UCSD-AML1 (cell line): ENCODE data around the gene FAM78A.

ENCODE experiments used
- DNase-seq: peaks from one replicate; lab custom pipeline; 2025; ENCODE audit not compliant: unreplicated experiment; lab: John Stamatoyannopoulos, UW

The FAM78A gene

GRCh38 chr9:131239161-131239975 is 36.9 kb downstream of the FAM78A start:
- DNase-seq, result no peak

GRCh38 chr9:131238402-131239021 is 37.8 kb downstream of the FAM78A start:
- DNase-seq, result no peak

- DNase-seq, result peak; percentile 79
These were observed 38.3 kb downstream of the FAM78A start for GRCh38 chr9:131237931-131238401.

GRCh38 chr9:131237291-131237690 is 39.0 kb downstream of the FAM78A start:
- no peak for DNase-seq

GRCh38 chr9:131236761-131237160 is 39.5 kb downstream of the FAM78A start:
- no peak for DNase-seq

GRCh38 chr9:131236161-131236560 is 40.1 kb downstream of the FAM78A start:
- no peak for DNase-seq

GRCh38 chr9:131235480-131235851 is 40.8 kb downstream of the FAM78A start:
- DNase-seq, result no peak

- DNase-seq, result no peak
These were observed 41.4 kb downstream of the FAM78A start for GRCh38 chr9:131234799-131235479.

GRCh38 chr9:131233995-131234394 is 42.3 kb downstream of the FAM78A start:
- no peak for DNase-seq

GRCh38 chr9:131233556-131233955 is 42.8 kb downstream of the FAM78A start:
- no peak for DNase-seq

GRCh38 chr9:131228988-131229387 is 47.3 kb downstream of the FAM78A start:
- no peak for DNase-seq

GRCh38 chr9:131227959-131228460 is 48.3 kb downstream of the FAM78A start:
- no peak for DNase-seq

GRCh38 chr9:131227112-131227958 is 49.0 kb downstream of the FAM78A start:
- DNase-seq, result no peak

GRCh38 chr9:131226226-131226625 is 50.1 kb downstream of the FAM78A start:
- no peak for DNase-seq

GRCh38 chr9:131222460-131222859 is 53.9 kb downstream of the FAM78A start:
- no peak for DNase-seq

GRCh38 chr9:131220485-131220884 is 55.8 kb downstream of the FAM78A start:
- DNase-seq, result no peak

GRCh38 chr9:131218370-131218769 is 57.9 kb downstream of the FAM78A start:
- DNase-seq, result no peak

GRCh38 chr9:131217331-131218031 is 58.8 kb downstream of the FAM78A start:
- DNase-seq, result no peak

- DNase-seq, result no peak
These were observed 59.5 kb downstream of the FAM78A start for GRCh38 chr9:131216806-131217205.

- DNase-seq, result no peak
These were observed 61.4 kb downstream of the FAM78A start for GRCh38 chr9:131214876-131215275.
